ENCODE results near the gene PAX7. TPM values are rescaled to one million over a fixed set of nuclear protein-coding genes. Genes with fewer than 3 reads are reported as not detected.
"Not testable (repeated sequence)": the region's sequence is repeated elsewhere in the genome, so short reads cannot be mapped to it uniquely, and the experiment has no call there.

The PAX7 gene
- polyA plus RNA-seq, 1 donor from 2014 or later: not detected

DNA sequence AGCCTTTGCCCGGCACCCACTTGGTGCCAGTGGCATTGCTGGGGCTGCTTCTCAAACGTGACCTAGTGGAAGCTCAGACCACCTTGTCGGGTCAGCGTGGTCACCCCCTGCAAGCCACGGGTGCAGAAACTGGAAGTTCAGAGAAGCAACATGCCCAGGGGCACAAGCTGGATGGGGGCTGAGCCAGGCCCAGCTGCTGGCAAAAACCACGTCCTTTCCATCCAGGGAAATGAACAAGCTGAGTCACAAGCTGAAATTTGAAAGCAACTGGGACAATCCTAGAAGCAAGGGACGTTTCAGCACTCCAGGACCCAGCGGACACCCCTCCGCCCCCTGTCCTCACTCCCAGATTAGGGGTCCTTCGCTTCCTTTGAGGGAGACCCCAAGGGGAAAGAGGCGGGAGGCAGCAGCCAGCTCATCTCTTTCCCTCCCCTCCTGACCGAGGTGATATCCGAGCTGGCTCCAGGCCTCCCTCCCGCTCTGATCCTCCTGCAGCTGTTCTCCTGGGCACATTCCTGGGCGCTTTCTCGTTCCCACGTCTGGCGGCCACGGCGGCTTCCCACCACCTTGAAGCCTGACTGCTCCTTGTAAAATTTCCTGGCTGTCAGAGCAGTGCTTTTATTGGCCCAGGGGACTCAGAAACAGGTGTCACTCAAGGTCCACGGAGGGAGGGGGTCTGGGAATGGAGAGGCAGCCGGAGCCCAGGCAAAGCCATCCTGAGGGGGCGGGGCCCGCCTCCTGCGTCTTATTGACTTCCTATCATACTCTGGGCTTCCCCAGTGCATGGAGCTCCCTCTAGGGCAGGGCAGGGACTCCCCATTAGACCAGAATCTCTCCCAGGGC is 62.8 kb downstream of the PAX7 start:
- H3K9ac ChIP-seq (ENCODE audit: low read length): no peak overlapping the region
- no peak overlapping the region for H3K4me2 ChIP-seq (ENCODE audit: low read length)
- H3K4me3 ChIP-seq (ENCODE audit: low read length): no peak overlapping the region
- no peaks in the 10 kb centered on the region for H3K36me3 ChIP-seq (ENCODE audit: insufficient read depth, low read length)
- no peaks in the 10 kb centered on the region for H3K9me2 ChIP-seq (ENCODE audit: insufficient read depth, low read length)
- no peaks in the 10 kb centered on the region for H3K27me3 ChIP-seq (ENCODE audit: insufficient read depth, low read depth, low read length)
- no peak overlapping the region for H3K27ac ChIP-seq (ENCODE audit: low read length)
- H3K9me3 ChIP-seq (ENCODE audit: low read length): no peaks in the 10 kb centered on the region
- no peaks in the 10 kb centered on the region for H4K20me1 ChIP-seq (ENCODE audit: insufficient read depth)
- no peaks in the 10 kb centered on the region for H3F3A ChIP-seq (ENCODE audit: insufficient read depth, low read length, poor library complexity, severe bottlenecking)
- TF ChIP-seq SMC3 (conservative IDR thresholded peaks at IDR 0.05; ENCODE audit: poor library complexity) (no peak), TAF1 (IDR thresholded peaks at IDR 0.05; ENCODE audit: low read depth) (no peak), EP300 (conservative IDR thresholded peaks at IDR 0.05; ENCODE audit: poor library complexity, severe bottlenecking) (no peak), POLR2AphosphoS5 (IDR thresholded peaks at IDR 0.05) (no peak), MXI1 (conservative IDR thresholded peaks at IDR 0.05; ENCODE audit: poor library complexity, severe bottlenecking) (no peak), CTCF (IDR thresholded peaks at IDR 0.05; ENCODE audit: poor library complexity, severe bottlenecking) (no peak), EZH2 (IDR thresholded peaks at IDR 0.05; ENCODE audit: borderline replicate concordance, insufficient read depth, low read length, poor library complexity, severe bottlenecking) (no peak), REST (IDR thresholded peaks at IDR 0.05; ENCODE audit: borderline replicate concordance) (no peak), RAD21 (conservative IDR thresholded peaks at IDR 0.05) (no peak)
- H2AFZ ChIP-seq (ENCODE audit: low read depth, low read length): no peak overlapping the region
- H3K79me2 ChIP-seq (replicated peaks; ENCODE audit: insufficient read depth, low read length): no peaks in the 10 kb centered on the region

DNA sequence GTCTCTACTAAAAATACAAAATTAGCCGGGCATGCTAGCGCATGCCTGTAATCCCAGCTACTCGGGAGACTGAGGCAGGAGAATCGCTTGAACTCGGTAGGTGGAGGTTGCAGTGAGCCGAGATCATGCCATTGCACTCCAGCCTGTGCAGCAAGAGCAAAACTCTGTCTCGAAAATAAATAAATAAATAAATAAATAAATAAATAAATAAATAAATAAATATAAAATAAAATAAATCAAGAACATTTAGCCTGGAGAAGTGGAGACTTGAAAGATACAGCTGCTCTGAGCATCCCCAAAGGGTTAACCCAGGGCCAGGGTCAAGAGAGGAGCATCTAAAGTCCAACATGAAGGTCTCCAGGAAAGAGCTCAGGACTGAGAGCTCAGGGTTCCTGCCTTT is 63.6 kb downstream of the PAX7 start:
- not testable (repeated sequence) for H3K36me3 ChIP-seq (ENCODE audit: insufficient read depth, low read length); H3K9me2 ChIP-seq (ENCODE audit: insufficient read depth, low read length); H3K4me2 ChIP-seq (ENCODE audit: low read length); H3K9me3 ChIP-seq (ENCODE audit: low read length); H3K27me3 ChIP-seq (ENCODE audit: insufficient read depth, low read depth, low read length); H3K27ac ChIP-seq (ENCODE audit: low read length); H3F3A ChIP-seq (ENCODE audit: insufficient read depth, low read length, poor library complexity, severe bottlenecking); H3K4me3 ChIP-seq (ENCODE audit: low read length); H3K9ac ChIP-seq (ENCODE audit: low read length); H4K20me1 ChIP-seq (ENCODE audit: insufficient read depth); H2AFZ ChIP-seq (ENCODE audit: low read depth, low read length); H3K79me2 ChIP-seq (replicated peaks; ENCODE audit: insufficient read depth, low read length)
